NCI-H2081 treated with DMSO at 0.1 percent for 48 hours (cell line): ENCODE data around the gene SYNGR1.
"Not testable (repeated sequence)": the region's sequence is repeated elsewhere in the genome, so short reads cannot be mapped to it uniquely, and the experiment has no call there.

Source experiments
- DNase-seq: peaks from one replicate; lab custom pipeline; 2025; lab: John Stamatoyannopoulos, UW

SYNGR1 gene

GRCh38 chr22:39351689-39352214, 2.0 kb downstream of the SYNGR1 start:
- no peak for DNase-seq

DNA sequence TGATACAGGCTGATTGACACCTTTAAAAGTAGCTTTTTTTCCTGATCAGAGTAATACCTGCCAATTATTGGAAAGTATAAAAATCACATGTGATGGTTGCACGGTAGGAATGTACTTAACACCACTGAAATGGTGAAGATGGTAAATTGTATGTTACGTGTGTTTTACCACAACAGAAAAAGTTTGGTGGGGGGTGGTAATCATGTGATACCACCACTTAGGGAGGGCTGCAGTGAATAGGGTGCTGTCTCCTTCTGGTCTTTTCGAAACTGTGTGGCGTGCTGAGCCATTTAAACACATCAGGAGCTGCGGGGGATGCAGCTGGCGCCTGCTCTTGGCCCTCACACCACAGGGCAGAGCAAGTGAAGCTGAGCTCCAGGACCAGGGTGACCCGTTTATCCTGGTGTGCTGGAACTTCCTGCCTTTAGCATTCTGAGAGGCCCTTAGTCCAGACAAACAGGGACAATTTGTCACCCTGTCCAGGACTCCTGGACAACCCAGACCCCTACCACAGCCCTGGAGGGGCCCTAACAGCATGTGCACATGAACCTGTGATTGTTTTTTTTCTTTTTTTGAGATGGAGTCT, 2.6 kb downstream of the SYNGR1 start:
- DNase-seq, result no peak

DNA sequence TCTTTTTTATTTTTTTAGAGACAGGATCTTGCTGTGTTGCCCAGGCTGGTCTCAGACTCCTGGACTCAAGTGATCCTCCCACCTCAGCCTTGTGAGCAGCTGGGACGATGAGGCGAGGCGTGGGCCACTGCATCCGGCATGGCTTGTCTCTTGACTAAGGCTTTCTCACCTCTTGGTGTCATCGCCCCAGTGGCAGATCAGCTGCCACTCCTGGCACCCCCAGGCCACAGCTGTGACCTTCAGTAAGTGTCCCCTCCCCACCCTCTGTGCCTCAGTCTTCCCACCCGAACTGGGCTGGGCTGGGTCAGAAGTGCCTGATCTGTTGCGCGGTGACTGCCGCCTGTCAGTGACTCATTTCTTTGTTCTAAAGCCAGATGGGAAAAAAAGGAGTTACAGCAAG, 3.6 kb downstream of the SYNGR1 start:
- no peak for DNase-seq

DNA sequence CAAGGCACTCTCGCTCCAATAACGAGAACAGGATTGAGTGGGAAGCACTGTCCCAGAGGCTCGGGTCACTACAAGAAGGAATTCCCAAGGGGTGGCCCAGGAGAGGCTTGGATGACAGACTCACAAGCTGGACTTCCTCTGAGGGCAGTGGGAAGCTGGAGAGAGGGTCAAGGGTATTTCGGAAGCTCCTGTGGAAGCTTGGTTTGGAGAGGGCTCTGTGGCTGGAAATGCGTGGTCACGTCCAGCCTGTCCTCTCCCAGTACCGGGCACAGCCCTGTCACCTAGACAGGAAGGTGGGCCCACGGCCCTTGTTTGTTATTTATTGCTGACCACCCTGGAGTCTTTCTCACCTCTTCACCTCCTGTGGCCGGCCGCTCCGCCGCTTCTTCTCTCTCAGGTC, 5.3 kb downstream of the SYNGR1 start:
- no peak for DNase-seq

DNA sequence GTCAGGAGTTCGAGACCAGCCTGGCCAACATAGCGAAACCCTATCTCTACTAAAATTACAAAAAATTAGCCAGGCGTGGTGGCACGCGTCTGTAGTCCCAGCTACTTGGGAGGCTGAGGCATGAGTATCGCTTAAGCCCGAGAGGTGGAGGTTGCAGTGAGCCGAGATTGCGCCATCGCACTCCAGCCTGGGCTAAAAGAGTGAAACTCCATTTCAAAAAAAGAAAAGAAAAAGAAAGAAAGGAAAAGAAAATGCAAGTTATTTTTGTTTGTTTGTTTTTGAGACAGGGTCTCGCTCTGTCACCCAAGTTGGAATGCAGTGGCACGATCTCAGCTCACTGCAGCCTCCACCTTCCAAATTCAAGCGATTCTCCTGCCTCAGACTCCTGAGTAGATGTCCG, 6.0 kb downstream of the SYNGR1 start:
- DNase-seq, result not testable (repeated sequence)

DNA sequence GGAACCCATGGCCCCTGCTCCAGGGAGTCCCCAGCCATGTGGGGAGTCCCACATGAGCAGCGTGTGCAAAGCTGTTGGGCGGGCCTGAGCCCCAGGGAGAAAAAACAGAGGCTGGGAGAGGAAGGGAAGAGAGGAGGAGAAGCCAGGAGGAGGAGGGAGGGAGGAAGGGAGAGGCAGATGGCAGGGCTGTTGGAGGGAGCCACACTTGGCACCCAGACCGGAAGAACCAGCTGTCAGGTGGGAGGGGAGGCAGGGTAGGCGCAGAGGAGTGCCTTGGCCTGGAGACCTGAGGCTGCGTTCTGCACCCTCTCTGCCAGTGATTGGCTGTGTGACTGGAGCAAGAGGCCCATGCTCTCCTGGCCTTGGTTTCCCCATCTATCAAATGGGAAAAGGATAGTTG, 6.7 kb downstream of the SYNGR1 start:
- no peak for DNase-seq

DNA sequence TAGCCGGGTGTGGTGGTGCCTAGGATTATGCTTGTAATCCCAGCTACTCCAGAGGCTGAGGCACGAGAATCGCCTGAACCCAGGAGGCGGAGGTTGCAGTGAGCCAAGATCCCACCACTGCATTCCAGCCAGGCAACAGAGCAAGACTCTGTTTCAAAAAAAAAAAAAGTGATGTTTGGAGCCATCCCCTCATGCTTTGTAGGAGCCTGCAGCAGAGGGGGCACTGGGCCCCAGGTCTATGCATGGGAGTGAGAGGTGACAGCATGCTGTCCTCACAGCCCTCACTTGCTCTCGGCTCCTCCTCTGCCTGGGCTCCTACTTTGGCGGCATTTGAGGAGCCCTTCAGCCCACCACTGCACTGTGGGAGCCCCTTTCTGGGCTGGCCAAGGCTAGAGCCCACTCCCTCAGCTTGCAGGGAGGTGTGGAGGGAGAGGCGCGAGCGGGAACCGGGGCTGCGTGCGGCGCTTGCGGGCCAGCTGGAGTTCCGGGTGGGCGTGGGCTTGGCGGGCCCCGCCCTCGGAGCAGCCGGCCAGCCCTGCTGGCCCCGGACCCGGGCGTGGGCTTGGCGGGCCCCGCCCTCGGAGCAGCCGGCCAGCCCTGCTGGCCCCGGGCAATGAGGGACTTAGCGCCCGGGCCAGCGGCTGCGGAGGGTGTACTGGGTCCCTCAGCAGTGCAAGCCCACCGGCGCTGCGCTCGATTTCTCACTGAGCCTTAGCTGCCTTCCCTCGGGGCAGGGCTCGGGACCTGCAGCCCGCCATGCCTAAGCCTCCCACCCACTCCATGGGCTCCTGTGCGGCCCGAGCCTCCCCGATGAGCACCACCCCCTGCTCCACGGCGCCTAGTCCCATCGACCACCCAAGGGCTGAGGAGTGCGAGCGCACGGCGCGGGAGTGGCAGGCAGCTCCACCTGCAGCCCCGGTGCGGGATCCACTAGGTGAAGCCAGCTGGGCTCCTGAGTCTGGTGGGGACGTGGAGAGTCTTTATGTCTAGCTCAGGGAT, 7.6 kb downstream of the SYNGR1 start:
- DNase-seq, result not testable (repeated sequence)

DNA sequence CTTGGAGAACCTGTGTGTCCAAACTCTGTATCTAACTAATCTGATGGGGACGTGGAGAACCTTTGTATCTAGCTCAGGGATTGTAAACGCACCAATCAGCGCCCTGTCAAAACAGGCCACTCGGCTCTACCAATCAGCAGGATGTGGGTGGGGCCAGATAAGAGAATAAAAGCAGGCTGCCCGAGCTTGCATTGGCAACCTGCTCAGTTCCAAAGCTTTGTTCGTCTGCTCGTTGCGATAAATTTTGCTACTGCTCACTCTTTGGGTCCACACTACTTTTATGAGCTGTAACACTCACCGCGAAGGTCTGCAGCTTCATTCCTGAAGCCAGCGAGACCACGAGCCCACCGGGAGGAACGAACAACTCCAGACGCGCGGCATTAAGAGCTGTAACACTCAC, 8.4 kb downstream of the SYNGR1 start:
- not testable (repeated sequence) for DNase-seq

DNA sequence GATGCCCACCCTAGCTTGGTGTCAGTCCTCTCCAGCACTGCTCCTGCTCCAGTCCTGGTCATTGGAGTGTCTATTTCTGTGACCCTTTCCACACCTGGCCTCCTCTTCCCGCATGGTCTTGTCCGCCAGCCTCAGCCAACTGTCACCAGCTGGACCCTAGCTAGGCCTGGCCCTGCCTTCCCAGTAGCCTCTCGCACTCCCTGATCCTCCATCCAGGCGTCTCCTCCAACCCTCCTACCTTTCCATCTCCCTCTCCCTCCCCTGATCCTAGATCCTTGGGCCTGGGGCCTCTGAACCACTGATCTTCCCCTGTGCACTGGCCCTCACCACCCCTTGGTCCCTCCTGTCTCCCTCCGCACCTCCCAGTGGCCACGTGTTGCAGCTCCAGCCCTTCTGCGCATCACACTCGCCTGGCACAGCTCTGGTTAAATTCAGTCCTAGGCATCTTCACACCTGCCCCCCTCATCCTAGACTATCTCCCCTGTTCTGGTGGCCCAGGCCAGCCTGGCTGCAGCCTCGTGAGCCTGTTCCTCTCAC, 9.9 kb downstream of the SYNGR1 start:
- no peak for DNase-seq

DNA sequence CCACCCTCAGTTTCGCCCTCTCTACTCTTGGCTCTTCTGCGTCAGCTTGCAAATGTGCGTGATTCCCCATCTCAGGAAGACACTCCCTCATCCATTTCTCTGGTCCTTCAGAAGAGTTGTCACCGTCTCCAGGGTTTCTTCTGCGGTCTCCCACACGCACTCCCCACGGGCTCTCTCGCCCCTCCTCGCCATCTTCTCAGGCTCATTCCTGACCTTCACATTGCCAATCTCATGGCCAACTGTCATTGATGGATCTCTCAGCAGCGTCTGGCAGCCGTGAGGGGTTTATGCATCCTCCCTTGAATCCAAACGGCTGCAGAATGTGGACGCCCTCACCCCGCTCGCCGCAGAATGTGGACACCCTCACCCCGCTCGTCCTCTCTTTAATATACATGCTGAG, 10.5 kb downstream of the SYNGR1 start:
- DNase-seq, result no peak

GRCh38 chr22:39360674-39361413, 11.1 kb downstream of the SYNGR1 start:
- DNase-seq, result no peak

DNA sequence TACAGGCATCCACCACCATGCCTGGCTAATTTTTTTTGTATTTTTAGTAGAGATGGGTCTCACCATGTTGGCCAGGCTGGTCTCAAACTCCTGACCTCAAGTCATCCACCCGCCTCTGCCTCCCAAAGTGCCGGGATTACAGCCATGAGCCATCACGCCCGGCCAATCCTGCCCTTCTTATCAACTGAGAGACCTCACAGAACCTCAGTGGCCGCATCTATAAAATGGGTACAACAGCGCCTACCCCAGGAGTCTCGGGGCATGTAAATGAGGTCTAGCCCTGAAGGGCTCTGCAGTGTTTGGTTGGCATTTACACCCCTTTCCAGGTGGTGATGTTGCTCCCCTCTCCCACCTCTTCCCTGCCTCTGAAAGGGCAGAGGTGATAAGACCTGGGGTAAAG, 11.7 kb downstream of the SYNGR1 start:
- no peak for DNase-seq

GRCh38 chr22:39362271-39362670, 12.5 kb downstream of the SYNGR1 start:
- DNase-seq, result no peak

- DNase-seq, result no peak
Measured at GRCh38 chr22:39362932-39363331, 13.1 kb downstream of the SYNGR1 start.

- DNase-seq, result no peak
Measured at GRCh38 chr22:39363751-39364515, 14.1 kb downstream of the SYNGR1 start.

- DNase-seq, result no peak
Measured at GRCh38 chr22:39364714-39365491, 15.1 kb downstream of the SYNGR1 start.

GRCh38 chr22:39365492-39365780, 15.6 kb downstream of the SYNGR1 start:
- no peak for DNase-seq

DNA sequence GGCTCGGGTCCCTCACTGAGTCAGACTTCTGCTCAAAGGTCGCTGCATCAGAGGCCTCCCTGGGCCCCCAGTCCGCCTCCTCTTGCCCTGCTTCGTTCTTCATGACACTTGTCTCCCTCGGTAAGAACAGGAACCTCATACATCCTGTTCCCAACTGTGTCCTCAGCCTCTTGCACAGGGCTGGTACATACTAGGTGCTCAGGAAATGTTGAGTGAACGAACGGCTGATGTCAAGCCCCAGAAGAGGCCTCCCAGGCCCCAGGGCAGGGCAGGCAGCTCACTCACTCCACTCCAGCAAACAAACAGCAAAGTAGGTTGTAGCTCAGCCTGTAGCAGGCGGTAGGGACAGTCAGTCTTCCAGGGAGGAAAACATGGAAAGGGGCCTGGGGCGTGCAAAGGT, 17.2 kb downstream of the SYNGR1 start:
- DNase-seq, result no peak

DNA sequence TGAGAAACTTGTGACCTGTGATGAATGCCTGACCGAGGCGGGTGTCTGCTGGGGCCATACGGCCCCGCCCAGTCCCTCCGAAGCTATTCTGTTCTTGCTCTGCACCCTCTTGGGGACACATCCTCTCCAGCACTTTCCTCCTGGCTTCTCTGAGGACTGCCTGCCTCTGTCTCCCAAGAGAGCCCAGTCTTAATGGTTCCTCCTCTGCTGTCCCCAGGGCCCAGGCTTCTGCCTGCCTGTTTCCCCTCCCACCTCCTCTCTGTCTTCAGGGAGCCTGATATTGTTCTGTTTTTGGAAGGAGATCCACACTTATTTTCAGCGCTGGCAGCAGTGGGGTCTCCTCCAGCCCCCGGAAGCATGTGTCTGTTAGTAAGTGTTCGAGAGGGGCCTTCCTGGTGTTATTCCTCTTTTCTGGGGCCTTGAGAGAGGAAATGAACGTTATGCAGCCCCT, 18.7 kb downstream of the SYNGR1 start:
- DNase-seq, result no peak

DNA sequence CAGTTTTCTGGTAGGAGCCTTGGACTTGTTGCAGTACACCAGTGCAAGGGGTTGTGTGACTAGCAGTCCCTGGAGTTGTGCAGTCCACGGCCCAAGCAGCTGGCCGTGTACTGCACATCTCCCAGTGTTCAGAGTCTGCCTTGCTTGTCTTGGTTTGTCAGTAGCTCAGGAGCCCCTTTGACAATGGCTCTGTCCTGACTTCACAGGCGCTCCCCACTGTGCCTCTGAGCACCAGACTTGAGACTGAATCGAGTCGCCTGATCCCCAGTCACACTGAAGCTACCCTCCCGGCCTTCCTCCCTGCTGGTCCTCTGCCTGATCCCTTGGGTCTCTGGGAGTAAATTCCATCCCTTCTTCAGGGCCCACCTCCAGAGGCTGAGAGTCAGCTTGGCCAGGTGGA, 19.4 kb downstream of the SYNGR1 start:
- no peak for DNase-seq

DNA sequence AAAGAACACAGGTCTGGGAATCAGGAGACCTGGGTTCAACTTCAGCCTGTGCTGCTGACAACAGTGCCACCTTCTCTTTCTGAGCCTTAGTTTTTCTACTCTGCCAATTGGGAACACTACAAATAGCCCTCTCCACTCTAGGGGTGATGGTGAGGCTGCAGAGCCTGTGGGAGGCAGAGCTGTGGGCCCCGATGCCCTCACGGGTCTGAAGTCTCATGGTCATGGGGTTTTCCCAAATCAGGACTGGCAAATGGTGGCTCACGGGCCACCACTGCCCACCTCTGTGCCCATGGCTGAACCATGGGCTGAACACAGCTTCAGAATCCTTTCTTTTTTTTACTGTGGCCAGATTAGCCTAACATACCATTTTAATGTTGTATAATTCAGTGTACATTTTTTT, 19.8 kb downstream of the SYNGR1 start:
- DNase-seq, result no peak
